PC-9 (cell line): ENCODE results near the gene ST6GALNAC6. TPM values are rescaled to one million over a fixed set of nuclear protein-coding genes. Genes with fewer than 3 reads are reported as not detected.

ENCODE experiments used
- BruUV-seq: library from RNA; stranded (reverse); fragments of 400-500 nt; replicated peaks from 2 replicates; lab custom pipeline; 2021; lab: Mats Ljungman, UMichigan
- CTCF ChIA-PET: fragments of 300-600 bp; sonication (Branson Sonifier 250); formaldehyde crosslinking; loops from one replicate; lab custom pipeline; 2022; ENCODE audit warnings: antibody characterized with exemption; lab: Charles Lee
- POLR2A ChIA-PET: fragments of 300-600 bp; sonication (Branson Sonifier 250); formaldehyde crosslinking; loops from one replicate; lab custom pipeline; 2022; ENCODE audit warnings: antibody characterized with exemption; ENCODE audit not compliant: unreplicated experiment; lab: Charles Lee
- DNase-seq, 2 experiments: peaks; one replicate each; pipeline versions ENCODE4 v3.0.0 to v3.0.0-alpha.2; 2015 to 2022; ENCODE audit warnings: mixed read lengths in 1 of 2
- H2AFZ ChIP-seq: fragments of 200-600 bp; sonication (generic); 2 replicates; pipeline ENCODE4 v1.8.1; 2017; ENCODE audit warnings: antibody characterized with exemption
- H3F3A ChIP-seq: fragments of 200-600 bp; sonication (generic); 2 replicates; pipeline ENCODE4 v1.8.1; 2017; ENCODE audit warnings: antibody characterized with exemption, mild to moderate bottlenecking, low read depth; ENCODE audit not compliant: insufficient read depth
- H3K27ac ChIP-seq: fragments of 200-600 bp; sonication (generic); 2 replicates; pipeline ENCODE4 v1.6.1; 2016; ENCODE audit warnings: mixed run types
- H3K27me3 ChIP-seq: fragments of 200-600 bp; sonication (generic); 2 replicates; pipeline ENCODE4 v1.6.1; 2016; ENCODE audit warnings: low read depth, mixed run types; ENCODE audit not compliant: insufficient read depth
- H3K36me3 ChIP-seq: fragments of 200-600 bp; sonication (generic); 2 replicates; pipeline ENCODE4 v1.6.1; 2016; ENCODE audit warnings: low read depth, mixed run types
- H3K4me1 ChIP-seq: fragments of 200-600 bp; sonication (generic); replicated peaks from 2 replicates; pipeline ENCODE4 v1.6.1; 2016; ENCODE audit warnings: mixed run types; ENCODE audit not compliant: insufficient read depth
- H3K4me2 ChIP-seq: fragments of 200-600 bp; sonication (generic); 2 replicates; pipeline ENCODE4 v1.6.1; 2017; ENCODE audit warnings: mixed run types
- H3K4me3 ChIP-seq: fragments of 200-600 bp; sonication (generic); 2 replicates; pipeline ENCODE4 v1.6.1; 2016; ENCODE audit warnings: mixed run types
- H3K79me2 ChIP-seq: fragments of 200-600 bp; sonication (generic); 2 replicates; pipeline ENCODE4 v1.6.1; 2017; ENCODE audit warnings: low read depth, mixed run types
- H3K9me2 ChIP-seq: fragments of 200-600 bp; sonication (generic); 2 replicates; pipeline ENCODE4 v1.8.1; 2017; ENCODE audit warnings: mild to moderate bottlenecking; ENCODE audit not compliant: insufficient read depth
- H3K9me3 ChIP-seq: fragments of 200-600 bp; sonication (generic); 2 replicates; pipeline ENCODE4 v1.8.1; 2016; ENCODE audit warnings: low read depth; ENCODE audit not compliant: insufficient read depth
- H4K20me1 ChIP-seq: fragments of 200-600 bp; sonication (generic); 2 replicates; pipeline ENCODE4 v1.8.1; 2017; ENCODE audit not compliant: insufficient read depth
- CTCF ChIP-seq: fragments of 200-600 bp; sonication (generic); conservative IDR thresholded peaks from 2 replicates; pipeline ENCODE4 v1.6.1; 2017; ENCODE audit warnings: mixed run types, antibody characterized with exemption, mild to moderate bottlenecking, moderate library complexity
- EZH2 ChIP-seq: fragments of 200-600 bp; sonication (generic); IDR thresholded peaks from 2 replicates; pipeline ENCODE4 v1.8.0; 2017; ENCODE audit warnings: antibody characterized with exemption, low read depth
- intact Hi-C: fragments of 100-400 bp; cut with micrococcal nuclease; formaldehyde crosslinking; loops from one replicate; pipeline ENCODE4 v1.10.0; 2022; ENCODE audit not compliant: unreplicated experiment
- total RNA-seq: library from RNA; stranded (reverse); gene quantifications from 2 replicates; pipeline ENCODE4 v1.2.3, GENCODE V29; 2021

Gene ST6GALNAC6
- total RNA-seq, 1 experiment from 2014 or later: 23.3 TPM

- Histone ChIP-seq H4K20me1 (0 out of 2 replicates have a peak, but pooled peaks cover 2% of the 10 kb centered on the region), H3F3A (peaks cover 49% of the 10 kb centered on the region), H3K4me3 (peak overlapping the region; percentile 83), H3K27me3 (no peaks in the 10 kb centered on the region), H3K4me1 (peaks cover 27% of the 10 kb centered on the region), H3K36me3 (peaks cover under 1% of the 10 kb centered on the region; the same call in 1 of the 2 replicates), H3K79me2 (peaks cover 30% of the 10 kb centered on the region), H3K4me2 (peak overlapping the region; percentile 92), H3K9me2 (no peaks in the 10 kb centered on the region), H3K27ac (no peak overlapping the region), H2AFZ (no peak overlapping the region), H3K9me3 (no peaks in the 10 kb centered on the region)
- no TSS peak for BruUV-seq
- intact Hi-C loops: loop anchor here (2.0 kb wide), 2 partner anchors 18 to 162 kb away; no protein-coding TSS in a partner anchor
- TF ChIP-seq CTCF (no peak), EZH2 (no peak)
- ChIA-PET POLR2A (no interaction called here), CTCF (no interaction called here)
- no peak for DNase-seq
Observed at GRCh38 chr9:127936347-127936852, 37.0 kb upstream of the ST6GALNAC6 start.

GRCh38 chr9:127935765-127936221 lies 36.4 kb upstream of the ST6GALNAC6 start:
- no peak for DNase-seq
- ChIA-PET CTCF (no interaction called here), POLR2A (no interaction called here)
- Histone ChIP-seq H3K9me2 (no peaks in the 10 kb centered on the region), H3K9me3 (no peaks in the 10 kb centered on the region), H3K27me3 (no peaks in the 10 kb centered on the region), H3K27ac (no peak overlapping the region), H4K20me1 (0 out of 2 replicates have a peak, but pooled peaks cover 3% of the 10 kb centered on the region), H3K4me2 (peak overlapping the region; percentile 92), H2AFZ (no peak overlapping the region), H3F3A (peaks cover 50% of the 10 kb centered on the region), H3K4me3 (no peak overlapping the region; the same call in 1 of the 2 replicates), H3K79me2 (peaks cover 30% of the 10 kb centered on the region), H3K36me3 (no peaks in the 10 kb centered on the region; the same call in 1 of the 2 replicates), H3K4me1 (peaks cover 33% of the 10 kb centered on the region)
- intact Hi-C loops: loop anchor here (2.0 kb wide), 2 partner anchors 19 to 163 kb away; no protein-coding TSS in a partner anchor
- TF ChIP-seq CTCF (no peak), EZH2 (no peak)
- no TSS peak for BruUV-seq

- no peaks in the 10 kb centered on the region for H3K9me3 ChIP-seq
- H3K4me3 ChIP-seq: no peak overlapping the region
- no peaks in the 10 kb centered on the region; the same call in 1 of the 2 replicates for H3K36me3 ChIP-seq
- 0 out of 2 replicates have a peak, but pooled peaks cover 3% of the 10 kb centered on the region for H4K20me1 ChIP-seq
- CTCF ChIA-PET: no interaction called here
- TF ChIP-seq EZH2: no peak
- TF ChIP-seq CTCF: no peak
- intact Hi-C loops: no loop called here
- no TSS peak for BruUV-seq
- no peak for DNase-seq
- H3K9me2 ChIP-seq: no peaks in the 10 kb centered on the region
- peaks cover 46% of the 10 kb centered on the region for H3F3A ChIP-seq
- H2AFZ ChIP-seq: no peak overlapping the region
- no peak overlapping the region for H3K27ac ChIP-seq
- no peak overlapping the region for H3K4me2 ChIP-seq
- H3K4me1 ChIP-seq: peaks cover 37% of the 10 kb centered on the region
- H3K79me2 ChIP-seq: peaks cover 30% of the 10 kb centered on the region
- POLR2A ChIA-PET: interaction anchor here (0.6 kb wide), 2 partner anchors 322 to 1694 kb away, joined by 3 read pairs; no protein-coding TSS in a partner anchor
- H3K27me3 ChIP-seq: no peaks in the 10 kb centered on the region
Observed at GRCh38 chr9:127934986-127935385, 35.6 kb upstream of the ST6GALNAC6 start.
